ENCODE results near the gene RABGAP1L. TPM values are rescaled to one million over a fixed set of nuclear protein-coding genes. Genes with fewer than 3 reads are reported as not detected.

Gene RABGAP1L
- total and polyA plus RNA-seq, 2 of the 8 experiments (the other 6 are each of a cell fraction or from before 2014, with no cell fraction given) = 33.3 to 156 TPM

- no peak for TF ChIP-seq FOSL1 (IDR thresholded peaks at IDR 0.05; ENCODE audit: insufficient read depth, low read depth, low read length)
Measured at GRCh38 chr1:174761335-174761734, 602.0 kb downstream of the RABGAP1L start (continued).

All from H1 (cell line).